ENCODE results near the gene PLEKHM2. TPM values are rescaled to one million over a fixed set of nuclear protein-coding genes. Genes with fewer than 3 reads are reported as not detected.

The PLEKHM2 gene
- polyA plus RNA-seq, 1 donor (not counting 4 experiments of a cell fraction or from before 2014, with no cell fraction given) = 30.0 TPM

DNA sequence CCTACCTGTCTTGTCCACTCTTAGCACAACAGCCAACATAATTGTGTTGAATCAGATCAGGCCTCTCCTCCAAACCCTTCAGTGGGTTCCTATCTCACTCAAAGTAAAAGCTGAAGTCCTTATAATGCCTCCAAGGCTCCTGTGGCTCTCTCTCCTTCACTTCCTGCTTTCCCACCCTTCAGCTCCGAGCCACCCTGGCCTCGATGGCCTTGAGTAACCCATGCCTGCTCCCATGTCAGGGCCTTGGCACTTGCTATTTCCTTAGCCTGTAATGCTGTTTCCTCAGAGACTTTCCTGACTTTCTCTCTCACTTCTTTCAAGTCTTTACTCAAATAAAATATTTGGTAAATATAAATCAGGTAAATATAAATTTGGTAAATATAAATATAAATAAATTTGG lies 8.1 kb upstream of the PLEKHM2 start:
- no peak for DNase-seq (ENCODE audit: low read depth, low spot score)
- Histone ChIP-seq H3K9me3 (ENCODE audit: control insufficient read depth, low read depth, low read length) (no peaks in the 10 kb centered on the region), H3K36me3 (ENCODE audit: control insufficient read depth in 2 of 2, extremely low read depth in 1 of 2, insufficient read depth in 2 of 2, low read length in 2 of 2) (no peaks in the 10 kb centered on the region), H2AFZ (ENCODE audit: control insufficient read depth, low read length) (no peak overlapping the region), H3K9me1 (ENCODE audit: control insufficient read depth, extremely low read depth, insufficient read depth, low read length) (no peaks in the 10 kb centered on the region), H3K4me2 (ENCODE audit: control insufficient read depth, extremely low read depth, insufficient read depth, low read depth, low read length) (no peak overlapping the region), H3K4me1 (ENCODE audit: control insufficient read depth, extremely low read depth, insufficient read depth, low read length) (peaks cover 29% of the 10 kb centered on the region), H4K20me1 (ENCODE audit: control insufficient read depth, extremely low read depth, insufficient read depth, low read length) (no peaks in the 10 kb centered on the region), H3K27me3 (ENCODE audit: control insufficient read depth, extremely low read depth, insufficient read depth, low read length) (no peaks in the 10 kb centered on the region), H3K9ac (ENCODE audit: control insufficient read depth, extremely low read depth, insufficient read depth, low read length) (no peak overlapping the region), H3K4me3 (ENCODE audit: control insufficient read depth in 2 of 3, extremely low read depth in 1 of 3, insufficient read depth in 2 of 3, low read depth in 1 of 3, low read length in 3 of 3) (no peak overlapping the region), H3K79me2 (ENCODE audit: control insufficient read depth, insufficient read depth, low read length) (no peaks in the 10 kb centered on the region), H3K27ac (ENCODE audit: control insufficient read depth, insufficient read depth, low read length) (no peak overlapping the region)
- TF ChIP-seq, protein P1, sequence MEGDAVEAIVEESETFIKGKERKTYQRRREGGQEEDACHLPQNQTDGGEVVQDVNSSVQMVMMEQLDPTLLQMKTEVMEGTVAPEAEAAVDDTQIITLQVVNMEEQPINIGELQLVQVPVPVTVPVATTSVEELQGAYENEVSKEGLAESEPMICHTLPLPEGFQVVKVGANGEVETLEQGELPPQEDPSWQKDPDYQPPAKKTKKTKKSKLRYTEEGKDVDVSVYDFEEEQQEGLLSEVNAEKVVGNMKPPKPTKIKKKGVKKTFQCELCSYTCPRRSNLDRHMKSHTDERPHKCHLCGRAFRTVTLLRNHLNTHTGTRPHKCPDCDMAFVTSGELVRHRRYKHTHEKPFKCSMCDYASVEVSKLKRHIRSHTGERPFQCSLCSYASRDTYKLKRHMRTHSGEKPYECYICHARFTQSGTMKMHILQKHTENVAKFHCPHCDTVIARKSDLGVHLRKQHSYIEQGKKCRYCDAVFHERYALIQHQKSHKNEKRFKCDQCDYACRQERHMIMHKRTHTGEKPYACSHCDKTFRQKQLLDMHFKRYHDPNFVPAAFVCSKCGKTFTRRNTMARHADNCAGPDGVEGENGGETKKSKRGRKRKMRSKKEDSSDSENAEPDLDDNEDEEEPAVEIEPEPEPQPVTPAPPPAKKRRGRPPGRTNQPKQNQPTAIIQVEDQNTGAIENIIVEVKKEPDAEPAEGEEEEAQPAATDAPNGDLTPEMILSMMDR (optimal IDR thresholded peaks at IDR 0.05 in 1 of 3, IDR thresholded peaks at IDR 0.05 in 1 of 3, conservative IDR thresholded peaks at IDR 0.05 in 1 of 3; ENCODE audit: extremely low read depth in 1 of 3, insufficient read depth in 2 of 3, low read length in 3 of 3) = no peak
- no peak for TF ChIP-seq EZH2 (IDR thresholded peaks at IDR 0.05; ENCODE audit: low read length)
- dilution Hi-C loops (cut with MboI; ENCODE audit: extremely low pct_ligation_motif_present, low sequenced_read_pairs) = no loop called here
- FAIRE-seq = no peak

DNA sequence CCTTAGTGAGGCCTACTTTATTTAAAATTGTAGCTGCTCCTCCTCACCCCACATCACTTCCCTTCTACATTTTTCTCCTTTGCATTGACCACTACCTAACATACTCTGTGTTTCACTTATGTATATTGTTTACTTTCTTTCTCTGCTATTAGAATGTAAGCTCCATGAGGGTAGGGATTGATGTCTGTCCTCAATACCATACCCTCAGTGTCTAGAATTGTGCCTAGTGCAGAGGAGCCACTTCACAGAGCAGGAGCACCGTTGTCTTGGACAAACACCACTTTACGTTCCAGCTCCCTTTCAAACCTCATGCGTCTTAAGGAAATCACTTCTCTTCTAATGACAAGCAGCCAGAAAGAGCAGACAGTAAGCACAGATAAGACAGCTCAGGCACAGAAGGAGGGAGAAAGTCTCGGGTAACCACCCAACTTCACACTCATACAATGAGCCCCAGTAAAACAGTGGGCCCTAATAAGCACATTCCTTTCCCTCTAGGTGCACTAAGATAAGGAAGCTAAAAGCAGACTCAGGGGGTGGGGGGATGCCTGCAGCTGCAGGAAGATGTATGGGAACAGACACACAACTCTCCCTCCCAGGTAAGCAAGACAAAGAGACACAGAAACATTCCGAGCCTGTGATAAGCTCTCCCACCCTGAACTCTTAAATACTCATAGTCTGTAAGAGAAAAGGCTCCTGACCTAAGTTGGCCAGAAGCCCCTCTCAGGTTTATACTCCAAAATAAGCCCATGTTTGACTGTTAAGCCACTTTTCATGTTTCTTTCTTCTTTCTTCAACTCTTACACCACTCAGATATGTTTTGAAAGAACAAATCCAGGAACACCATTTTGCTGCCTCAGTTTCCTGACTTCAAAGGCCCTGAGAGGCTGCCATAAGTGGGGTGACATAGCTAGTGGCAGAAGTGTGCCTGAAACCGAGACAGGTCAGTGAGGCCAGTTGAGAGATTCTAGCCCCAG lies 7.1 kb upstream of the PLEKHM2 start:
- Histone ChIP-seq H3K4me2 (ENCODE audit: control insufficient read depth, extremely low read depth, insufficient read depth, low read depth, low read length) (no peak overlapping the region), H3K79me2 (ENCODE audit: control insufficient read depth, insufficient read depth, low read length) (no peaks in the 10 kb centered on the region), H3K27ac (ENCODE audit: control insufficient read depth, insufficient read depth, low read length) (no peak overlapping the region), H3K36me3 (ENCODE audit: control insufficient read depth in 2 of 2, extremely low read depth in 1 of 2, insufficient read depth in 2 of 2, low read length in 2 of 2) (no peaks in the 10 kb centered on the region), H3K9ac (ENCODE audit: control insufficient read depth, extremely low read depth, insufficient read depth, low read length) (no peak overlapping the region), H2AFZ (ENCODE audit: control insufficient read depth, low read length) (no peak overlapping the region), H3K27me3 (ENCODE audit: control insufficient read depth, extremely low read depth, insufficient read depth, low read length) (no peaks in the 10 kb centered on the region), H3K9me3 (ENCODE audit: control insufficient read depth, low read depth, low read length) (no peaks in the 10 kb centered on the region), H3K4me3 (ENCODE audit: control insufficient read depth in 2 of 3, extremely low read depth in 1 of 3, insufficient read depth in 2 of 3, low read depth in 1 of 3, low read length in 3 of 3) (no peak overlapping the region), H3K9me1 (ENCODE audit: control insufficient read depth, extremely low read depth, insufficient read depth, low read length) (no peaks in the 10 kb centered on the region), H4K20me1 (ENCODE audit: control insufficient read depth, extremely low read depth, insufficient read depth, low read length) (no peaks in the 10 kb centered on the region), H3K4me1 (ENCODE audit: control insufficient read depth, extremely low read depth, insufficient read depth, low read length) (peaks cover 39% of the 10 kb centered on the region)
- FAIRE-seq (no peak), DNase-seq (ENCODE audit: low read depth, low spot score) (no peak)
- dilution Hi-C loops (cut with MboI; ENCODE audit: extremely low pct_ligation_motif_present, low sequenced_read_pairs) = no loop called here
- TF ChIP-seq EZH2 (IDR thresholded peaks at IDR 0.05; ENCODE audit: low read length) = no peak
- TF ChIP-seq, protein P1 (optimal IDR thresholded peaks at IDR 0.05 in 1 of 3, IDR thresholded peaks at IDR 0.05 in 1 of 3, conservative IDR thresholded peaks at IDR 0.05 in 1 of 3; ENCODE audit: extremely low read depth in 1 of 3, insufficient read depth in 2 of 3, low read length in 3 of 3) = no peak

All from keratinocyte (primary cell).